Duodenal mucosa (tissue), 2 donors: ENCODE data around the gene MAPKAPK3.

Experiments used
- H3K27ac ChIP-seq: one replicate; pipeline ENCODE4 v1.7.0; 2013; ENCODE audit warnings: low read depth, low read length
- H3K27me3 ChIP-seq, 2 donors: one replicate each; pipeline ENCODE4 v1.7.0; 2013; ENCODE audit warnings: low read length in 2 of 2, control low read depth in 1 of 2; ENCODE audit not compliant: insufficient read depth in 2 of 2, control insufficient read depth in 1 of 2
- H3K36me3 ChIP-seq, 2 donors: one replicate each; pipeline ENCODE4 v1.7.0; 2013; ENCODE audit warnings: low read length in 2 of 2, control low read depth in 1 of 2; ENCODE audit not compliant: insufficient read depth in 2 of 2, control insufficient read depth in 1 of 2
- H3K4me1 ChIP-seq, 2 donors: one replicate each; pipeline ENCODE4 v1.7.0; 2013; ENCODE audit warnings: low read length in 2 of 2, control low read depth in 1 of 2; ENCODE audit not compliant: insufficient read depth in 2 of 2, control insufficient read depth in 1 of 2
- H3K4me3 ChIP-seq, 2 donors: one replicate each; pipeline ENCODE4 v1.7.0; 2013; ENCODE audit warnings: low read length in 2 of 2, low read depth in 1 of 2
- H3K9ac ChIP-seq, 2 donors: one replicate each; pipeline ENCODE4 v1.7.0; 2013; ENCODE audit warnings: low read length in 2 of 2, low read depth in 1 of 2
- H3K9me3 ChIP-seq, 2 donors: one replicate each; pipeline ENCODE4 v1.7.0; 2013; ENCODE audit warnings: low read length in 2 of 2, control low read depth in 1 of 2; ENCODE audit not compliant: control insufficient read depth in 1 of 2

Gene MAPKAPK3

GRCh38 chr3:50626401-50626800 lies 9.4 kb downstream of the MAPKAPK3 start:
- H3K4me3 ChIP-seq = no peak overlapping the region
- peaks cover 19 to 23% of the 10 kb centered on the region in 2 donors for H3K4me1 ChIP-seq
- no peaks in the 10 kb centered on the region for H3K9me3 ChIP-seq
- H3K27ac ChIP-seq = no peak overlapping the region
- peaks cover 5 to 15% of the 10 kb centered on the region in 2 donors for H3K36me3 ChIP-seq
- no peaks in the 10 kb centered on the region for H3K27me3 ChIP-seq
- no peak overlapping the region for H3K9ac ChIP-seq

- H3K36me3 ChIP-seq = peaks cover 5 to 14% of the 10 kb centered on the region in 2 donors
- H3K27ac ChIP-seq = no peak overlapping the region
- H3K9me3 ChIP-seq = no peaks in the 10 kb centered on the region
- H3K4me3 ChIP-seq = no peak overlapping the region
- H3K27me3 ChIP-seq = no peaks in the 10 kb centered on the region
- no peak overlapping the region for H3K9ac ChIP-seq
- H3K4me1 ChIP-seq = peaks cover 19 to 26% of the 10 kb centered on the region in 2 donors
These were observed 10.6 kb downstream of the MAPKAPK3 start for GRCh38 chr3:50627407-50628051.

GRCh38 chr3:50628601-50629000 lies 11.7 kb downstream of the MAPKAPK3 start:
- H3K27me3 ChIP-seq = no peaks in the 10 kb centered on the region
- H3K9me3 ChIP-seq = no peaks in the 10 kb centered on the region
- H3K9ac ChIP-seq = no peak overlapping the region
- H3K36me3 ChIP-seq = peaks cover 5 to 10% of the 10 kb centered on the region in 2 donors
- no peak overlapping the region for H3K4me3 ChIP-seq
- peaks cover 17 to 18% of the 10 kb centered on the region in 2 donors for H3K4me1 ChIP-seq
- no peak overlapping the region for H3K27ac ChIP-seq

GRCh38 chr3:50630394-50630793 lies 13.4 kb downstream of the MAPKAPK3 start:
- Histone ChIP-seq H3K27me3 (no peaks in the 10 kb centered on the region), H3K4me3 (no peak overlapping the region), H3K9ac (no peak overlapping the region), H3K4me1 (peaks cover 5 to 6% of the 10 kb centered on the region in 2 donors), H3K36me3 (peaks cover 3 to 9% of the 10 kb centered on the region in 2 donors), H3K27ac (no peak overlapping the region), H3K9me3 (no peaks in the 10 kb centered on the region)

GRCh38 chr3:50630877-50631276 lies 13.9 kb downstream of the MAPKAPK3 start:
- Histone ChIP-seq H3K4me1 (peaks cover 5 to 6% of the 10 kb centered on the region in 2 donors), H3K9me3 (no peaks in the 10 kb centered on the region), H3K27ac (no peak overlapping the region), H3K9ac (no peak overlapping the region), H3K36me3 (peaks cover 3 to 9% of the 10 kb centered on the region in 2 donors), H3K4me3 (no peak overlapping the region), H3K27me3 (no peaks in the 10 kb centered on the region)

GRCh38 chr3:50632450-50632849 lies 15.5 kb downstream of the MAPKAPK3 start:
- peaks cover 5 to 8% of the 10 kb centered on the region in 2 donors for H3K4me1 ChIP-seq
- no peak overlapping the region for H3K27ac ChIP-seq

GRCh38 chr3:50633230-50633790 lies 16.4 kb downstream of the MAPKAPK3 start:
- Histone ChIP-seq H3K4me1 (peaks cover under 1 to 8% of the 10 kb centered on the region in 2 donors), H3K4me3 (no peak overlapping the region), H3K27me3 (no peaks in the 10 kb centered on the region), H3K9me3 (no peaks in the 10 kb centered on the region), H3K9ac (no peak overlapping the region), H3K36me3 (peaks cover 2 to 3% of the 10 kb centered on the region in 2 donors), H3K27ac (no peak overlapping the region)

More at GRCh38 chr3:50632450-50632849, 15.5 kb downstream of the MAPKAPK3 start:
- peaks cover 2 to 3% of the 10 kb centered on the region in 2 donors for H3K36me3 ChIP-seq
- no peaks in the 10 kb centered on the region for H3K9me3 ChIP-seq
- no peak overlapping the region for H3K9ac ChIP-seq
- H3K27me3 ChIP-seq = no peaks in the 10 kb centered on the region
- H3K4me3 ChIP-seq = no peak overlapping the region

- H3K4me1 ChIP-seq = peaks cover 0 to 8% of the 10 kb centered on the region in 2 donors
- peaks cover 3 to 6% of the 10 kb centered on the region in 2 donors for H3K36me3 ChIP-seq
- H3K27me3 ChIP-seq = no peaks in the 10 kb centered on the region
- no peak overlapping the region for H3K9ac ChIP-seq
- no peak overlapping the region for H3K4me3 ChIP-seq
- no peaks in the 10 kb centered on the region for H3K9me3 ChIP-seq
- no peak overlapping the region for H3K27ac ChIP-seq
These were observed 18.1 kb downstream of the MAPKAPK3 start for GRCh38 chr3:50635066-50635465.

GRCh38 chr3:50637011-50637410 lies 20.1 kb downstream of the MAPKAPK3 start:
- H3K36me3 ChIP-seq = peaks cover 16 to 25% of the 10 kb centered on the region in 2 donors
- H3K4me1 ChIP-seq = peaks cover 0 to 5% of the 10 kb centered on the region in 2 donors
- no peak overlapping the region for H3K4me3 ChIP-seq
- H3K27ac ChIP-seq = no peak overlapping the region
- no peaks in the 10 kb centered on the region for H3K27me3 ChIP-seq
- H3K9me3 ChIP-seq = no peaks in the 10 kb centered on the region
- no peak overlapping the region for H3K9ac ChIP-seq

GRCh38 chr3:50637945-50638344 lies 21.0 kb downstream of the MAPKAPK3 start:
- H3K4me3 ChIP-seq = no peak overlapping the region
- H3K36me3 ChIP-seq = peaks cover 16 to 32% of the 10 kb centered on the region in 2 donors
- H3K27me3 ChIP-seq = no peaks in the 10 kb centered on the region
- H3K27ac ChIP-seq = no peak overlapping the region
- H3K9me3 ChIP-seq = no peaks in the 10 kb centered on the region
- H3K4me1 ChIP-seq = peaks cover 0 to 5% of the 10 kb centered on the region in 2 donors
- H3K9ac ChIP-seq = no peak overlapping the region
